IMR-90 (cell line): Measurements from ENCODE around the gene ESRRB.

Experiments
- BHLHE40 ChIP-seq: fragments of 150-350 bp; IDR thresholded peaks from 2 replicates; pipeline ENCODE4 v1.6.1; 2016; ENCODE audit warnings: mild to moderate bottlenecking, low read depth, low read length
- CHD1 ChIP-seq: IDR thresholded peaks from 2 replicates; pipeline ENCODE4 v1.6.1; 2012; ENCODE audit warnings: low read depth, low read length, improper control_type of control experiment
- MXI1 ChIP-seq: IDR thresholded peaks from 2 replicates; pipeline ENCODE4 v1.6.1; 2012; ENCODE audit warnings: low read depth, mild to moderate bottlenecking, low read length, moderate library complexity, borderline replicate concordance
- POLR2A ChIP-seq: IDR thresholded peaks from 2 replicates; pipeline ENCODE4 v1.6.1; 2012; ENCODE audit warnings: mild to moderate bottlenecking, low read depth, low read length
- RAD21 ChIP-seq: IDR thresholded peaks from 2 replicates; pipeline ENCODE4 v1.6.1; 2012; ENCODE audit warnings: low read length, improper control_type of control experiment
- TF ChIP-seq, protein P1 (sequence below): conservative IDR thresholded peaks from 2 replicates; pipeline ENCODE4 v1.5.1; 2012; ENCODE audit warnings: mild to moderate bottlenecking, low read depth, low read length, improper control_type of control experiment
- TF ChIP-seq, protein P2 (sequence below): fragments of 150-350 bp; IDR thresholded peaks from 2 replicates; pipeline ENCODE4 v1.6.1; 2017; ENCODE audit warnings: mild to moderate bottlenecking, antibody characterized with exemption, low read length, low read depth
- TF ChIP-seq, protein P3 (sequence below): fragments of 150-350 bp; IDR thresholded peaks from 2 replicates; pipeline ENCODE4 v1.6.1; 2016; ENCODE audit warnings: low read depth, mild to moderate bottlenecking, low read length, moderate library complexity, borderline replicate concordance

DNA sequence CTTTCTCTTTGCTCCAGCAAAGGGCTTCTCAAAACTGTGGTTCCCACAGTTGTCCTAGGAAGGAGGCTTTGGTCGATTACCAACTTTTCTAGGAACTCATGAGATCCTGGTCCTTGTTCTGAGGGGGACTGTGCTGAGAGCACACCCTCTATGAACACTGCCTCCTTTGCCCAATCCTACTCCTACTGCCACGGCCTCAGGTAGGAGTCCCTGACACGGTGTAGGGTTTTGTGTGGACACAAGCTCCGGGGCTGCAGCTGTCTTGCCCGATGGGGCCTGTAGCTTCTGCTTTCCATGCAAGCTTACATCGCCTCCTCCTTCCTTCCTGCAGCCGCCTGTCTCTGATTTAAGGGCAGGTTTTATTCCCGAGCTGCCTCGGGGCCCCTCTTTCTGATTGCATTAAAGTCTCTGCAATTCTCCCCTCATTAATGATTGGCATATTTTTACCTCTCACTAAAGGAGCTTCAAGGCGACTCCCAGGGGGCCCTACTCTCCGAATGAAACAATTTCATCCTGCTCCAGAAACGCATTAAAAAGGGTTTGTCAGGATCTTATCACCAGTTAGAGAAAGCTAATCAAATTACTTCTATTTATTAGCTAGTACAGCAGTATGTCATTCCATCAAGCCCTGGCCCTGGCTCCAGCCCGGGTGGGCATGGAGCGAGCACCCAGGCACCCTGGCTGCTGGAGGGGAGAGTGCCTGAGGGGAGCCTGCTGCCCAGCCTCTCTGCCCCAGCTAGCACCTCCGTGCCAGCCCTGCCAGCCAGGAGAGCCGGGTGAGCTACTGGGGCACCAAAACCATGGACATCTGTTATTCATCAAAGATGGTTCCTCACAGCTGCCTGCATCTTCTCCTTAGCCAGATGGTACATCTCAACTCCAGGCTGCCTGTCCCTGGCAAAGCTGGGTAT is 38.0 kb upstream of the ESRRB start:
- TF ChIP-seq, protein P1, sequence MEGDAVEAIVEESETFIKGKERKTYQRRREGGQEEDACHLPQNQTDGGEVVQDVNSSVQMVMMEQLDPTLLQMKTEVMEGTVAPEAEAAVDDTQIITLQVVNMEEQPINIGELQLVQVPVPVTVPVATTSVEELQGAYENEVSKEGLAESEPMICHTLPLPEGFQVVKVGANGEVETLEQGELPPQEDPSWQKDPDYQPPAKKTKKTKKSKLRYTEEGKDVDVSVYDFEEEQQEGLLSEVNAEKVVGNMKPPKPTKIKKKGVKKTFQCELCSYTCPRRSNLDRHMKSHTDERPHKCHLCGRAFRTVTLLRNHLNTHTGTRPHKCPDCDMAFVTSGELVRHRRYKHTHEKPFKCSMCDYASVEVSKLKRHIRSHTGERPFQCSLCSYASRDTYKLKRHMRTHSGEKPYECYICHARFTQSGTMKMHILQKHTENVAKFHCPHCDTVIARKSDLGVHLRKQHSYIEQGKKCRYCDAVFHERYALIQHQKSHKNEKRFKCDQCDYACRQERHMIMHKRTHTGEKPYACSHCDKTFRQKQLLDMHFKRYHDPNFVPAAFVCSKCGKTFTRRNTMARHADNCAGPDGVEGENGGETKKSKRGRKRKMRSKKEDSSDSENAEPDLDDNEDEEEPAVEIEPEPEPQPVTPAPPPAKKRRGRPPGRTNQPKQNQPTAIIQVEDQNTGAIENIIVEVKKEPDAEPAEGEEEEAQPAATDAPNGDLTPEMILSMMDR = no peak
- TF ChIP-seq RAD21 (no peak), POLR2A (no peak), BHLHE40 (no peak), MXI1 (no peak), CHD1 (no peak)
- TF ChIP-seq, protein P2, sequence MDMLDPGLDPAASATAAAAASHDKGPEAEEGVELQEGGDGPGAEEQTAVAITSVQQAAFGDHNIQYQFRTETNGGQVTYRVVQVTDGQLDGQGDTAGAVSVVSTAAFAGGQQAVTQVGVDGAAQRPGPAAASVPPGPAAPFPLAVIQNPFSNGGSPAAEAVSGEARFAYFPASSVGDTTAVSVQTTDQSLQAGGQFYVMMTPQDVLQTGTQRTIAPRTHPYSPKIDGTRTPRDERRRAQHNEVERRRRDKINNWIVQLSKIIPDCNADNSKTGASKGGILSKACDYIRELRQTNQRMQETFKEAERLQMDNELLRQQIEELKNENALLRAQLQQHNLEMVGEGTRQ = no peak
- TF ChIP-seq, protein P3, sequence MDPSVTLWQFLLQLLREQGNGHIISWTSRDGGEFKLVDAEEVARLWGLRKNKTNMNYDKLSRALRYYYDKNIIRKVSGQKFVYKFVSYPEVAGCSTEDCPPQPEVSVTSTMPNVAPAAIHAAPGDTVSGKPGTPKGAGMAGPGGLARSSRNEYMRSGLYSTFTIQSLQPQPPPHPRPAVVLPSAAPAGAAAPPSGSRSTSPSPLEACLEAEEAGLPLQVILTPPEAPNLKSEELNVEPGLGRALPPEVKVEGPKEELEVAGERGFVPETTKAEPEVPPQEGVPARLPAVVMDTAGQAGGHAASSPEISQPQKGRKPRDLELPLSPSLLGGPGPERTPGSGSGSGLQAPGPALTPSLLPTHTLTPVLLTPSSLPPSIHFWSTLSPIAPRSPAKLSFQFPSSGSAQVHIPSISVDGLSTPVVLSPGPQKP = no peak
